Panc1 (cell line): ENCODE results near the gene FRY.

Source experiments
- POLR2AphosphoS5 ChIP-seq: IDR thresholded peaks from 2 replicates; pipeline ENCODE4 v1.6.1; 2012; ENCODE audit warnings: mild to moderate bottlenecking, low read depth, low read length, moderate library complexity
- SIN3A ChIP-seq: IDR thresholded peaks from 2 replicates; pipeline ENCODE4 v1.6.1; 2012; ENCODE audit warnings: low read depth, mild to moderate bottlenecking, low read length, moderate library complexity, borderline replicate concordance; ENCODE audit not compliant: insufficient read depth
- TF ChIP-seq, protein P1 (sequence below): fragments of 450-650 bp; IDR thresholded peaks from 2 replicates; pipeline ENCODE4 v1.5.1; 2017; ENCODE audit warnings: mild to moderate bottlenecking
- TF ChIP-seq, protein P2 (sequence below), 2 experiments: IDR thresholded peaks; 2 replicates each; pipeline ENCODE4 v1.6.1; 2011 to 2012; ENCODE audit warnings: low read depth in 2 of 2, control low read depth in 1 of 2, low read length in 1 of 2, mild to moderate bottlenecking in 1 of 2, moderate library complexity in 1 of 2; ENCODE audit not compliant: insufficient read depth in 1 of 2

DNA sequence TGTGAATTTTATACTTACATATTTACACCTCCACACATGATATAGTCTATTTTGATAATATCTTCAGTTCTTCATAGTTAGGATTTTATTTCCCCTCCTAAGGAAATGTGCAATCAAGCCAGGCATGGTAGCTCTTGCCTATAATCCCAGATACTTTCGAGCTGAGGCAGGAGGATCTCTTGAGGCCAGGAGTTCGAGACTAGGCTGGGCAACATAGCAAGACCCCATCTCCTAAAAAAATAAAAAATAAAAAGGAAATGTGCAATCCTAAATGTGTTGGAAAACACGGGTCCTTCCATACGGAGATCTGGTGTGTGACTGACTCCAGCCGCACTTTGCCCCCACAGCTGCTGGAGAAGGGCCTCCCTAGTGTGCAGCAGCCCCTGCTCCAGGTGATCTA lies 212.1 kb downstream of the FRY start:
- TF ChIP-seq, protein P1, sequence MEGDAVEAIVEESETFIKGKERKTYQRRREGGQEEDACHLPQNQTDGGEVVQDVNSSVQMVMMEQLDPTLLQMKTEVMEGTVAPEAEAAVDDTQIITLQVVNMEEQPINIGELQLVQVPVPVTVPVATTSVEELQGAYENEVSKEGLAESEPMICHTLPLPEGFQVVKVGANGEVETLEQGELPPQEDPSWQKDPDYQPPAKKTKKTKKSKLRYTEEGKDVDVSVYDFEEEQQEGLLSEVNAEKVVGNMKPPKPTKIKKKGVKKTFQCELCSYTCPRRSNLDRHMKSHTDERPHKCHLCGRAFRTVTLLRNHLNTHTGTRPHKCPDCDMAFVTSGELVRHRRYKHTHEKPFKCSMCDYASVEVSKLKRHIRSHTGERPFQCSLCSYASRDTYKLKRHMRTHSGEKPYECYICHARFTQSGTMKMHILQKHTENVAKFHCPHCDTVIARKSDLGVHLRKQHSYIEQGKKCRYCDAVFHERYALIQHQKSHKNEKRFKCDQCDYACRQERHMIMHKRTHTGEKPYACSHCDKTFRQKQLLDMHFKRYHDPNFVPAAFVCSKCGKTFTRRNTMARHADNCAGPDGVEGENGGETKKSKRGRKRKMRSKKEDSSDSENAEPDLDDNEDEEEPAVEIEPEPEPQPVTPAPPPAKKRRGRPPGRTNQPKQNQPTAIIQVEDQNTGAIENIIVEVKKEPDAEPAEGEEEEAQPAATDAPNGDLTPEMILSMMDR: no peak
- TF ChIP-seq POLR2AphosphoS5 (no peak), SIN3A (no peak)
- TF ChIP-seq, protein P2, sequence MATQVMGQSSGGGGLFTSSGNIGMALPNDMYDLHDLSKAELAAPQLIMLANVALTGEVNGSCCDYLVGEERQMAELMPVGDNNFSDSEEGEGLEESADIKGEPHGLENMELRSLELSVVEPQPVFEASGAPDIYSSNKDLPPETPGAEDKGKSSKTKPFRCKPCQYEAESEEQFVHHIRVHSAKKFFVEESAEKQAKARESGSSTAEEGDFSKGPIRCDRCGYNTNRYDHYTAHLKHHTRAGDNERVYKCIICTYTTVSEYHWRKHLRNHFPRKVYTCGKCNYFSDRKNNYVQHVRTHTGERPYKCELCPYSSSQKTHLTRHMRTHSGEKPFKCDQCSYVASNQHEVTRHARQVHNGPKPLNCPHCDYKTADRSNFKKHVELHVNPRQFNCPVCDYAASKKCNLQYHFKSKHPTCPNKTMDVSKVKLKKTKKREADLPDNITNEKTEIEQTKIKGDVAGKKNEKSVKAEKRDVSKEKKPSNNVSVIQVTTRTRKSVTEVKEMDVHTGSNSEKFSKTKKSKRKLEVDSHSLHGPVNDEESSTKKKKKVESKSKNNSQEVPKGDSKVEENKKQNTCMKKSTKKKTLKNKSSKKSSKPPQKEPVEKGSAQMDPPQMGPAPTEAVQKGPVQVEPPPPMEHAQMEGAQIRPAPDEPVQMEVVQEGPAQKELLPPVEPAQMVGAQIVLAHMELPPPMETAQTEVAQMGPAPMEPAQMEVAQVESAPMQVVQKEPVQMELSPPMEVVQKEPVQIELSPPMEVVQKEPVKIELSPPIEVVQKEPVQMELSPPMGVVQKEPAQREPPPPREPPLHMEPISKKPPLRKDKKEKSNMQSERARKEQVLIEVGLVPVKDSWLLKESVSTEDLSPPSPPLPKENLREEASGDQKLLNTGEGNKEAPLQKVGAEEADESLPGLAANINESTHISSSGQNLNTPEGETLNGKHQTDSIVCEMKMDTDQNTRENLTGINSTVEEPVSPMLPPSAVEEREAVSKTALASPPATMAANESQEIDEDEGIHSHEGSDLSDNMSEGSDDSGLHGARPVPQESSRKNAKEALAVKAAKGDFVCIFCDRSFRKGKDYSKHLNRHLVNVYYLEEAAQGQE (IDR thresholded peaks at IDR 0.05; ENCODE audit: insufficient read depth in 1 of 2, low read depth in 2 of 2, low read length in 1 of 2): no peak
